BE2C (cell line): ENCODE data around the gene RFXAP.

Source experiments
- DNase-seq: peaks from one replicate; pipeline ENCODE4 v3.0.0-alpha.2; 2020
- H3K27me3 ChIP-seq: fragments of 250-450 bp; sonication (Bioruptor Pico); 2 replicates; pipeline ENCODE4 v1.5.1; 2020; ENCODE audit warnings: mild to moderate bottlenecking
- H3K36me3 ChIP-seq: fragments of 250-450 bp; sonication (Bioruptor Pico); 2 replicates; pipeline ENCODE4 v1.5.1; 2020; ENCODE audit warnings: mild to moderate bottlenecking
- H3K4me1 ChIP-seq: fragments of 250-450 bp; sonication (Bioruptor Pico); 2 replicates; pipeline ENCODE4 v1.5.1; 2020
- H3K4me3 ChIP-seq: 2 replicates; pipeline ENCODE4 v1.5.1; 2011; ENCODE audit warnings: low read depth, low read length
- H3K9me3 ChIP-seq: fragments of 250-450 bp; sonication (Bioruptor Pico); 2 replicates; pipeline ENCODE4 v1.5.1; 2020
- CTCF ChIP-seq: IDR thresholded peaks from 2 replicates; pipeline ENCODE4 v1.5.1; 2012; ENCODE audit warnings: mild to moderate bottlenecking, low read depth, low read length

Gene RFXAP

GRCh38 chr13:36820222-36820621, 1.2 kb downstream of the RFXAP start:
- no peaks in the 10 kb centered on the region for H3K9me3 ChIP-seq
- H3K4me1 ChIP-seq: no peaks in the 10 kb centered on the region
- no peak for DNase-seq
- TF ChIP-seq CTCF: no peak
- H3K4me3 ChIP-seq: peak overlapping the region; percentile 71
- H3K36me3 ChIP-seq: no peaks in the 10 kb centered on the region
- no peaks in the 10 kb centered on the region for H3K27me3 ChIP-seq

GRCh38 chr13:36822785-36823184, 3.8 kb downstream of the RFXAP start:
- peaks cover 8% of the 10 kb centered on the region; the same call in 1 of the 2 replicates for H3K36me3 ChIP-seq
- 0 out of 2 replicates have a peak, but pooled peaks cover 3% of the 10 kb centered on the region for H3K4me1 ChIP-seq

GRCh38 chr13:36829753-36830152, 10.7 kb downstream of the RFXAP start:
- Histone ChIP-seq H3K9me3 (no peaks in the 10 kb centered on the region), H3K4me3 (no peak overlapping the region), H3K27me3 (no peaks in the 10 kb centered on the region), H3K36me3 (peaks cover 18% of the 10 kb centered on the region), H3K4me1 (peaks cover 8% of the 10 kb centered on the region; the same call in 1 of the 2 replicates)
- DNase-seq: peak; percentile 16
- no peak for TF ChIP-seq CTCF

More at GRCh38 chr13:36822785-36823184, 3.8 kb downstream of the RFXAP start:
- DNase-seq: no peak
- H3K27me3 ChIP-seq: no peaks in the 10 kb centered on the region
- H3K4me3 ChIP-seq: no peak overlapping the region
- H3K9me3 ChIP-seq: no peaks in the 10 kb centered on the region
- TF ChIP-seq CTCF: no peak

- H3K36me3 ChIP-seq: peaks cover 14% of the 10 kb centered on the region
- H3K9me3 ChIP-seq: no peaks in the 10 kb centered on the region
- peaks cover 8% of the 10 kb centered on the region; the same call in 1 of the 2 replicates for H3K4me1 ChIP-seq
- no peak for TF ChIP-seq CTCF
- no peaks in the 10 kb centered on the region for H3K27me3 ChIP-seq
- no peak overlapping the region for H3K4me3 ChIP-seq
- no peak for DNase-seq
Observed at GRCh38 chr13:36831291-36831690, 12.3 kb downstream of the RFXAP start.

- no peak for TF ChIP-seq CTCF
- no peaks in the 10 kb centered on the region for H3K27me3 ChIP-seq
- peaks cover 5% of the 10 kb centered on the region; the same call in 1 of the 2 replicates for H3K36me3 ChIP-seq
- no peak overlapping the region for H3K4me3 ChIP-seq
- H3K4me1 ChIP-seq: peaks cover 6% of the 10 kb centered on the region; the same call in 1 of the 2 replicates
- no peak for DNase-seq
- H3K9me3 ChIP-seq: no peaks in the 10 kb centered on the region
Observed at GRCh38 chr13:36834299-36834698, 15.3 kb downstream of the RFXAP start.

- H3K27me3 ChIP-seq: no peaks in the 10 kb centered on the region
- no peak overlapping the region for H3K4me3 ChIP-seq
- H3K4me1 ChIP-seq: 0 out of 2 replicates have a peak, but pooled peaks cover 2% of the 10 kb centered on the region
- no peaks in the 10 kb centered on the region for H3K9me3 ChIP-seq
- DNase-seq: no peak
- TF ChIP-seq CTCF: no peak
- H3K36me3 ChIP-seq: no peaks in the 10 kb centered on the region
Observed at GRCh38 chr13:36837354-36838092, 18.5 kb downstream of the RFXAP start.
